Effector memory CD4-positive, alpha-beta T cell (primary cell): Measurements from ENCODE around the gene ABL2.
"Not testable (repeated sequence)": the region's sequence is repeated elsewhere in the genome, so short reads cannot be mapped to it uniquely, and the experiment has no call there.

ENCODE experiments used
- DNase-seq, 3 donors: peaks; one replicate each; pipeline ENCODE4 v3.0.0-alpha.2; 2020
- H3K27ac ChIP-seq: 2 replicates; pipeline ENCODE4 v1.7.0; 2013; ENCODE audit warnings: mild to moderate bottlenecking, low read length, moderate library complexity; ENCODE audit not compliant: insufficient read depth, poor library complexity, severe bottlenecking
- H3K27me3 ChIP-seq: replicated peaks from 2 replicates; pipeline ENCODE4 v1.7.0; 2013; ENCODE audit warnings: mild to moderate bottlenecking, low read length; ENCODE audit not compliant: insufficient read depth, control insufficient read depth, poor library complexity, severe bottlenecking
- H3K36me3 ChIP-seq: 2 replicates; pipeline ENCODE4 v1.7.0; 2013; ENCODE audit warnings: mild to moderate bottlenecking, low read length, moderate library complexity; ENCODE audit not compliant: control insufficient read depth, insufficient read depth
- H3K4me1 ChIP-seq: 2 replicates; pipeline ENCODE4 v1.7.0; 2013; ENCODE audit warnings: low read length, mild to moderate bottlenecking; ENCODE audit not compliant: control insufficient read depth, insufficient read depth, poor library complexity, severe bottlenecking
- H3K4me3 ChIP-seq: 2 replicates; pipeline ENCODE4 v1.7.0; 2013; ENCODE audit warnings: low read length, low read depth, mild to moderate bottlenecking; ENCODE audit not compliant: insufficient read depth, poor library complexity, severe bottlenecking
- H3K9me3 ChIP-seq: 2 replicates; pipeline ENCODE4 v1.7.0; 2013; ENCODE audit warnings: mild to moderate bottlenecking, low read length, moderate library complexity; ENCODE audit not compliant: control insufficient read depth

ABL2 gene

GRCh38 chr1:179177182-179177581 lies 52.3 kb downstream of the ABL2 start:
- no peak for DNase-seq
- Histone ChIP-seq H3K27ac (no peak overlapping the region), H3K36me3 (no peaks in the 10 kb centered on the region), H3K4me3 (no peak overlapping the region), H3K9me3 (no peaks in the 10 kb centered on the region), H3K4me1 (no peaks in the 10 kb centered on the region), H3K27me3 (no peaks in the 10 kb centered on the region)

- no peaks in the 10 kb centered on the region for H3K9me3 ChIP-seq
- no peak overlapping the region for H3K4me3 ChIP-seq
- H3K4me1 ChIP-seq = no peaks in the 10 kb centered on the region
- no peaks in the 10 kb centered on the region for H3K27me3 ChIP-seq
- H3K36me3 ChIP-seq = no peaks in the 10 kb centered on the region
- DNase-seq = no peak
- H3K27ac ChIP-seq = no peak overlapping the region
Observed at GRCh38 chr1:179175011-179175841, 54.3 kb downstream of the ABL2 start.

GRCh38 chr1:179170468-179170770 lies 59.1 kb downstream of the ABL2 start:
- not testable (repeated sequence) for H3K4me1 ChIP-seq, H3K27ac ChIP-seq, H3K9me3 ChIP-seq, DNase-seq, H3K4me3 ChIP-seq, H3K36me3 ChIP-seq, H3K27me3 ChIP-seq

GRCh38 chr1:179169616-179170467 lies 59.6 kb downstream of the ABL2 start:
- no peak for DNase-seq
- H3K9me3 ChIP-seq = no peaks in the 10 kb centered on the region
- H3K4me3 ChIP-seq = no peak overlapping the region
- H3K4me1 ChIP-seq = no peaks in the 10 kb centered on the region
- H3K27me3 ChIP-seq = no peaks in the 10 kb centered on the region
- H3K27ac ChIP-seq = no peak overlapping the region
- H3K36me3 ChIP-seq = no peaks in the 10 kb centered on the region

- H3K27me3 ChIP-seq = no peaks in the 10 kb centered on the region
- no peaks in the 10 kb centered on the region for H3K36me3 ChIP-seq
- H3K9me3 ChIP-seq = no peaks in the 10 kb centered on the region
- no peak overlapping the region for H3K4me3 ChIP-seq
- H3K27ac ChIP-seq = no peak overlapping the region
- no peaks in the 10 kb centered on the region for H3K4me1 ChIP-seq
- DNase-seq = no peak
Observed at GRCh38 chr1:179168536-179168935, 60.9 kb downstream of the ABL2 start.

- no peaks in the 10 kb centered on the region for H3K36me3 ChIP-seq
- H3K27ac ChIP-seq = no peak overlapping the region
- H3K4me3 ChIP-seq = no peak overlapping the region
- no peaks in the 10 kb centered on the region for H3K9me3 ChIP-seq
- no peak for DNase-seq
- H3K27me3 ChIP-seq = no peaks in the 10 kb centered on the region
- H3K4me1 ChIP-seq = no peaks in the 10 kb centered on the region
Observed at GRCh38 chr1:179167955-179168354, 61.5 kb downstream of the ABL2 start.

GRCh38 chr1:179167418-179167777 lies 62.1 kb downstream of the ABL2 start:
- H3K27ac ChIP-seq = no peak overlapping the region

GRCh38 chr1:179166663-179167417 lies 62.6 kb downstream of the ABL2 start:
- Histone ChIP-seq H3K36me3 (no peaks in the 10 kb centered on the region), H3K27ac (no peak overlapping the region), H3K4me1 (no peaks in the 10 kb centered on the region), H3K27me3 (no peaks in the 10 kb centered on the region), H3K4me3 (no peak overlapping the region), H3K9me3 (no peaks in the 10 kb centered on the region)
- no peak for DNase-seq

More at GRCh38 chr1:179167418-179167777, 62.1 kb downstream of the ABL2 start:
- no peaks in the 10 kb centered on the region for H3K4me1 ChIP-seq
- no peaks in the 10 kb centered on the region for H3K36me3 ChIP-seq
- H3K9me3 ChIP-seq = no peaks in the 10 kb centered on the region
- DNase-seq = no peak
- no peak overlapping the region for H3K4me3 ChIP-seq
- H3K27me3 ChIP-seq = no peaks in the 10 kb centered on the region

GRCh38 chr1:179164494-179164893 lies 65.0 kb downstream of the ABL2 start:
- no peaks in the 10 kb centered on the region for H3K27me3 ChIP-seq
- H3K27ac ChIP-seq = no peak overlapping the region
- H3K36me3 ChIP-seq = no peaks in the 10 kb centered on the region
- no peak overlapping the region for H3K4me3 ChIP-seq
- no peaks in the 10 kb centered on the region for H3K9me3 ChIP-seq
- no peak for DNase-seq
- H3K4me1 ChIP-seq = no peaks in the 10 kb centered on the region

GRCh38 chr1:179156708-179157107 lies 72.8 kb downstream of the ABL2 start:
- no peak for DNase-seq
- H3K4me3 ChIP-seq = no peak overlapping the region
- H3K9me3 ChIP-seq = no peaks in the 10 kb centered on the region
- no peak overlapping the region for H3K27ac ChIP-seq
- H3K27me3 ChIP-seq = no peaks in the 10 kb centered on the region
- H3K36me3 ChIP-seq = no peaks in the 10 kb centered on the region
- H3K4me1 ChIP-seq = no peaks in the 10 kb centered on the region
